ENCODE measurements around the gene PFKM.

DNA sequence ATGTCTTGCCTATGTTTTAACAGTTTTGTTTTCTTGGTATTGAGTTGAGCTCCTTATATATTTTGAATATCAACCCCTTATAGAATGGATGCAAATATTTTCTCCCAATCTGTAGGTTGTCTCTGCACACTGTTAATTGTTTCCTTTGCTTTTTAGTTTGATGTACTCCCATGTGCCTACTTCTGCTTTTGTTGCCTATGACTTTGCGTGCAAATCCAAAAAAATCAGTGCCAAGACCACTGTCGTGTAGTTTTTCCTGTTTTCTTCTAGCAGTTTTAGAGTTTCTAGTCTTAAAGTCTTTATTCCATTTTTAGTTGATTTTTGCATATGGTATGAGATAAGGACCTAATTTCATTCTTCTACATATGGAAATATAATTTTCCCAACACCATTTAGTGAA, 42.1 kb upstream of the PFKM start:
- TF ChIP-seq, protein P1, sequence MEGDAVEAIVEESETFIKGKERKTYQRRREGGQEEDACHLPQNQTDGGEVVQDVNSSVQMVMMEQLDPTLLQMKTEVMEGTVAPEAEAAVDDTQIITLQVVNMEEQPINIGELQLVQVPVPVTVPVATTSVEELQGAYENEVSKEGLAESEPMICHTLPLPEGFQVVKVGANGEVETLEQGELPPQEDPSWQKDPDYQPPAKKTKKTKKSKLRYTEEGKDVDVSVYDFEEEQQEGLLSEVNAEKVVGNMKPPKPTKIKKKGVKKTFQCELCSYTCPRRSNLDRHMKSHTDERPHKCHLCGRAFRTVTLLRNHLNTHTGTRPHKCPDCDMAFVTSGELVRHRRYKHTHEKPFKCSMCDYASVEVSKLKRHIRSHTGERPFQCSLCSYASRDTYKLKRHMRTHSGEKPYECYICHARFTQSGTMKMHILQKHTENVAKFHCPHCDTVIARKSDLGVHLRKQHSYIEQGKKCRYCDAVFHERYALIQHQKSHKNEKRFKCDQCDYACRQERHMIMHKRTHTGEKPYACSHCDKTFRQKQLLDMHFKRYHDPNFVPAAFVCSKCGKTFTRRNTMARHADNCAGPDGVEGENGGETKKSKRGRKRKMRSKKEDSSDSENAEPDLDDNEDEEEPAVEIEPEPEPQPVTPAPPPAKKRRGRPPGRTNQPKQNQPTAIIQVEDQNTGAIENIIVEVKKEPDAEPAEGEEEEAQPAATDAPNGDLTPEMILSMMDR (IDR thresholded peaks at IDR 0.05) = no peak
- TF ChIP-seq POLR2AphosphoS5 (IDR thresholded peaks at IDR 0.05) (no peak), POLR2A (IDR thresholded peaks at IDR 0.05) (no peak)
